ENCODE measurements around the gene POLE3.
A peak's percentile ranks its signal among the peaks of the same experiment; 100 is the strongest.
"Not testable (repeated sequence)": the region's sequence is repeated elsewhere in the genome, so short reads cannot be mapped to it uniquely, and the experiment has no call there.

Gene POLE3

GRCh38 chr9:113375057-113376023, 35.1 kb downstream of the POLE3 start:
- no peak for DNase-seq

DNA sequence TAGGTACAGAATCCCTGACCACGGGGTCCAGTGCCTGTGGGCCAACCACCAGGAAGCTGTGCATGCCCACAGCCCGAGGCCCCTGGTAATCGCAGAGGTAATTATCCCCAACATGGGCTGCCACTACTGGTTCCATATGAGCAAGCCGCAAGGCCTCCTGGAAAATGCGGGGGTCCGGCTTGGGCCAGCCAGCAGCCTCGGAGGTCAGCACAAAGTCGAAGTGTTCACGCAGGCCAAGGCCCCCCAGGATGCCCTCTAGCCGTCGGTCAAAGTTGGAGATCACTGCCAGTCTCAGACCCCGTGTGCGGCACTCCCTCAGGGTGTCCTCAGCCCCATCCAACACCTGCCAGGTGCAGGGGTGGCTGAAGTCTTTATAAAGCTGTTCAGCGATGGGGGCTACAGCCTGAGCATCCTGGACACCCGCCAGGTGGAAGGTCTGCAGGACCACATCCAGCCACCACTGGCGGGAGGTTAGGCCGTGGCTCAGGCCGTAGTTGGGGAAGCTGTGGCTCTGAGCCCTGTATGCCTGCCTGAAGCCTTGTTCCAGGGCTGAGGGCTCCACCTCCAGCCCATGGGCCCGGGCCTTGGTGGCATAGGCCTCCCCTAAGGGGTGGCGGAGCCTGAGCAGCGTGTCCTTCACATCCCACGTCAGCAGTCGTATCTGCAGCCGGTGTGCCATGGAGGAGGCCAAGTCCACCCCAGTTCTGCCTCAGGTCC, 36.6 kb downstream of the POLE3 start:
- no peak for DNase-seq

- no peak for DNase-seq
These were observed 37.2 kb downstream of the POLE3 start for GRCh38 chr9:113373256-113373655.

DNA sequence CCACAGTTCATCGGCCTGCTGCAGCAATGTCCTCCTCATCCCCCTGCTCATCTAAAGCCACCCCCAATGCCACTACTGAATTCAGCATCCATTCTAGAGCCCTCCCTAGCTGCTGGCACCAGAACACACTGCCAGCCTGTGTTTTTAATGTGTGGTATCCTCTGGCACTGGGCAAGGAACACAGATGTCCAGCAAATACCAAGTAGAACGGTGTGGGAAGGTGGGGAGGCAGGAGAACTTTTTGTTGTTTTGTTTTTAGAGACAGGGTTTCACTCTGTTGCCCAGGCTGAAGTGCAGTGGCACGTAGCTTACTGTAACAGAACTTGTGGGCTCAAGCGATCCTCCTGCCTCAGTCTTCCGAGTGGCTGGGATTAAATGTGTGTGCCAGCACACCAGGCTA, 38.4 kb downstream of the POLE3 start:
- no peak for DNase-seq

DNA sequence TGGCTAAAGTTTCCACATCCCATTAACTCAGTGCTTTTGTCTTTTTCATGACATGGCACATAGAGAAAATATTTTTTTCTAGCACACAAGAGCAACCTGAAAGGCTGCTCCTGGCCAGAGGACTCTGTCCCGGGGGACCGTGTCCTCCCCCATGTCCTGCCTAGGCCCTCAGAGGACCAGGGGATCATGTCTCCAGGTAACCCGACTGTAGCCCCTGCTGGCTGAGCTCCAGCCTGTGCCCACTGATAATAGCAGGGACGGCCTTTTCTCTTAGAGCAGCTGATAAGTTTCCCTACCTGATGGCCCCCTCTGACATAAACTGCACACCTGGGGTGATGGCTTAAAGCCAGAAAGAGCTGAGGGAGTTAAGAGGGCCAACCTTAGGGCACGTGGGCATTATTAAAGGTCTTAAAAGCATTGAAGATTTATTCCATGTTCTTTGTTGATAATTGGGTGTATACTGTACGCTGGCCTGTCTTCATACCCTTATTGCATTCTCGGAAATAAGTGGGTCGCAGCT, 39.6 kb downstream of the POLE3 start:
- DNase-seq: no peak

DNA sequence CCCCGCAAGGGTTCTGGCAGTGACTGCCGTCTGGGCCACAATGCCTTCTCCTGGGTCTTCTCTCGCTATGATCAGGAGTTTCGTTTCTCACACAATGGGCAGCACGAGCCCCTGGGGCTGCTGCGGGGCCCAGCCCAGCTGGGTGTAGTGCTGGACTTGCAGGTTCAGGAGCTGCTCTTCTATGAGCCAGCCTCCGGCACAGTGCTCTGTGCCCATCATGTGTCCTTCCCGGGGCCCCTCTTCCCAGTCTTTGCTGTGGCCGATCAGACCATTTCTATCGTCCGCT, 40.7 kb downstream of the POLE3 start:
- DNase-seq: no peak

DNA sequence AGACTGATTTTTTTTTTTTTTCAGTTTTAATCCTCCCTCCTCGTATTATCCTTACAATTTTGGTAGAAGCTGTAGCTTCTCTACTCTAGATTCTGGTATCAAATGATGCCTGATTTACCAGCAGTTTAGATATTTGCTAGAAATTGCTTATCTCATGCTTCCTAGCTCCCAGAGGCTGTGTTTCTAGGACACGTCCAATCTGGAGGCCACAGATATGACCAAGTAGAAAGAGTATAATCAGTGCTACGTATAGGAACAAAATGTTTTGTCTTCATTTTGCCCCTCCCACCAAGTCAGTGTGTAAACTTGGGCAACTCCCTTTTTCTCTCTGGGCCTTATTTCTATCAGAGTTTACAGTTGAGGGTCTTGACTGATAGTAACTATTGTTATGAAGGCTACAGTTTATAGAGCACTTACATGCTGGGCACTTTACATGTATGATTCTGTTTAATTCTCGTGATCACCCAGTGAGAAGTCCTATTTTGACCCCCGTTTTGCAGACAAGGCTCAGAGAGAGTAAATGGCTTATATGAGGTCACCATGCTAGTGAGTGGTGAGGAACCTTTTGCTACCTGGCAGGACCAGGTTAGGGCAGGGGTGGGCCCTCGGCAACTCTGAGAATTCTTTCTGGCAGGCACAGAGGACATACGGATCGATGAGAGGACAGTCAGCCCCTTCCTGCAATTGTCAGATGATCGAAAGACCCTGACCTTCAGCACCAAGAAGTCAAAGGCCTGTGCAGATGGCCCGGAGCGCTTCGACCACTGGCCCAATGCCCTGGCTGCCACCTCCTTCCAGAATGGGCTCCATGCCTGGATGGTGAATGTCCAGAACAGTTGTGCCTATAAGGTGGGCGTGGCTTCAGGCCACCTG, 41.3 kb downstream of the POLE3 start:
- DNase-seq: no peak

GRCh38 chr9:113368348-113368981, 42.0 kb downstream of the POLE3 start:
- DNase-seq: no peak

GRCh38 chr9:113365652-113366051, 44.8 kb downstream of the POLE3 start:
- not testable (repeated sequence) for DNase-seq

DNA sequence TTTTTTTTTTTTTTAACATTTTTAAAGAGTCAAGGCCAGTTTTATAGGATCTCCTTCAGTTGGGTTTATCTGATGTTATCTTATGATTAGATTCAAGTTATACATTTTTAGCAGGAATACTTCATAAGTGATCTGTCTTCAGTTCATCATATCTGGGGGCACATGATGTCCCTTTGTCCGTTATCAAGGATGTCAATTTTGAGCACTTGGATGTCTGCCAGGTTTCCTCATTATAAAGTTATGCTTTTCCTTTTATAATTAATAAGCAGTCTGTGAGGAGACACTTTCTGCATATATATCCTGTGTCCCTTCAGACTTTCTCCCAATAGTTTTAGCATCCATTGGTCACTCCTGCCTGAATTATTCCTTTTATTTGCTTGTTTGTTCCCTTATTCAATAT, 45.5 kb downstream of the POLE3 start:
- no peak for DNase-seq

GRCh38 chr9:113363336-113363735, 47.1 kb downstream of the POLE3 start:
- no peak for DNase-seq

GRCh38 chr9:113361304-113362018, 49.0 kb downstream of the POLE3 start:
- DNase-seq: peak; percentile 35

DNA sequence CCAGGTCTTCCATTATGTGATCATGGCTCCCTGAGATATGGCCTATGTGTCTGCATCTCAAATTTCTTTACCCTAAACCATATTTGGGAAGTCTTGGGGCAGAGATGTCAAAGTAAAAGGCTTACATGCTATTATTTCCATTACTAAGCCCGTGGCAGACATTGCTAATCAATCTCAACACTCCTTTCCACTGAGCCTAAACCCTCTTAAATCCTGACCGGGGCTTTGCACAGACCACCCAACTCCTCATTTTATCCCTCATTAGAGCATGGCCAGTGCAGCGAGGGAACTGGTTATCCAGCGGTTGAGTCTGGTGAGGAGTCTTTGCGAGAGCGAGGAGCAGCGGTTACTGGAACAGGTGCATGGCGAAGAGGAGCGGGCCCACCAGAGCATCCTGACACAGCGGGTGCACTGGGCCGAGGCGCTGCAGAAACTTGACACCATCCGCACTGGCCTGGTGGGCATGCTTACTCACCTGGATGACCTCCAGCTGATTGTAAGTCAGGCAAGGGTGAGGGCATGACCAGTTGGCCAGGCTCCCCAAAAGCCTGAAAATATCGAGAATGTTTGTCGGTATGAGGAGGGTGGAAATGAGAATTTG, 50.1 kb downstream of the POLE3 start:
- no peak for DNase-seq

GRCh38 chr9:113359385-113359784, 51.1 kb downstream of the POLE3 start:
- no peak for DNase-seq
